Thoracic aorta (tissue), 2 donors: ENCODE data around the gene R3HDM2. TPM values are rescaled to one million over a fixed set of nuclear protein-coding genes. Genes with fewer than 3 reads are reported as not detected.

ENCODE experiments used
- ATAC-seq: fragments of 150-250 bp; one replicate; pipeline ENCODE4 v1.8.0; 2017; ENCODE audit warnings: low read depth; ENCODE audit not compliant: insufficient number of reproducible peaks, low FRiP score
- DNase-seq: peaks from one replicate; pipeline ENCODE4 v3.0.0-alpha.2; 2020; ENCODE audit warnings: low spot score
- H3K27ac ChIP-seq, 2 donors: fragments of 200-600 bp; sonication (generic); 1 replicate in 1 of 2; 2 replicates in 1 of 2; pipeline ENCODE4 v1.5.1; 2016; ENCODE audit warnings: mild to moderate bottlenecking in 2 of 2, moderate library complexity in 2 of 2
- H3K27me3 ChIP-seq: fragments of 200-600 bp; sonication (generic); replicated peaks from 2 replicates; pipeline ENCODE4 v1.6.0; 2016; ENCODE audit warnings: mild to moderate bottlenecking; ENCODE audit not compliant: insufficient read depth
- H3K36me3 ChIP-seq: fragments of 200-600 bp; sonication (generic); one replicate; pipeline ENCODE4 v1.5.1; 2016
- H3K4me1 ChIP-seq, 2 donors: fragments of 200-600 bp; sonication (generic); 1 replicate in 1 of 2; 2 replicates in 1 of 2; pipeline versions ENCODE4 v1.5.1 to v1.6.0; 2016; ENCODE audit warnings: low read depth in 2 of 2, mild to moderate bottlenecking in 1 of 2; ENCODE audit not compliant: control insufficient read depth in 1 of 2
- H3K4me3 ChIP-seq: fragments of 200-600 bp; sonication (generic); 2 replicates; pipeline ENCODE4 v1.5.1; 2016; ENCODE audit warnings: mild to moderate bottlenecking
- H3K9me3 ChIP-seq: fragments of 200-600 bp; sonication (generic); 2 replicates; pipeline ENCODE4 v1.5.1; 2016
- total RNA-seq, 2 donors: library from RNA; depleted of rRNA; stranded (reverse); fragments of >200 nt; gene quantifications; one replicate each; pipeline versions ENCODE4 v1.1.0 to v1.2.3, GENCODE V29; 2016
- TF ChIP-seq, protein P1 (sequence below): fragments of 200-600 bp; sonication (generic); IDR thresholded peaks from one replicate; pipeline ENCODE4 v1.5.1; 2019; ENCODE audit warnings: antibody characterized with exemption

R3HDM2 gene
- total RNA-seq, 2 donors from 2014 or later: 26.5 to 62.4 TPM

DNA sequence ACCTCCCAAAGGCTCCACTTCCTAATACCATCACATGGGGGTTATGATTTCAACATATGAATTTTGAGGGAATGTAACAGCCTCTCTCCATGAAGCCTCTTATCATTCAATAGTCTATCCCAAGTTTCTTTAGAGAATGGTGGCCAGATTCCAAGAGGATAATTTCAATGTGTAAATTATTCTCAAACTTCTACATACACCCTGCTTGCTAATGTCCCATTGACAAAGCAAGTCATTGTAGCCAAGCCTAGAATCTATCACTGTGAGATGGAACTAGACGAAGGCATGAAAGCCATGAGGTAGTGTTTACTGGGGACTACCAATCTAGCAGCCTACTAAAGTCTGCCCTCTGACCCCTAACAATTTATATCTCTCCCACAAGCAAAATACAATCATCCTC is 7.6 kb upstream of the R3HDM2 start:
- DNase-seq (no peak), ATAC-seq (no peak)
- Histone ChIP-seq H3K36me3 (no peaks in the 10 kb centered on the region), H3K4me3 (no peak overlapping the region), H3K4me1 (peaks cover 0 to 10% of the 10 kb centered on the region in 2 donors), H3K9me3 (no peaks in the 10 kb centered on the region), H3K27ac (no peak overlapping the region), H3K27me3 (no peaks in the 10 kb centered on the region)
- TF ChIP-seq, protein P1, sequence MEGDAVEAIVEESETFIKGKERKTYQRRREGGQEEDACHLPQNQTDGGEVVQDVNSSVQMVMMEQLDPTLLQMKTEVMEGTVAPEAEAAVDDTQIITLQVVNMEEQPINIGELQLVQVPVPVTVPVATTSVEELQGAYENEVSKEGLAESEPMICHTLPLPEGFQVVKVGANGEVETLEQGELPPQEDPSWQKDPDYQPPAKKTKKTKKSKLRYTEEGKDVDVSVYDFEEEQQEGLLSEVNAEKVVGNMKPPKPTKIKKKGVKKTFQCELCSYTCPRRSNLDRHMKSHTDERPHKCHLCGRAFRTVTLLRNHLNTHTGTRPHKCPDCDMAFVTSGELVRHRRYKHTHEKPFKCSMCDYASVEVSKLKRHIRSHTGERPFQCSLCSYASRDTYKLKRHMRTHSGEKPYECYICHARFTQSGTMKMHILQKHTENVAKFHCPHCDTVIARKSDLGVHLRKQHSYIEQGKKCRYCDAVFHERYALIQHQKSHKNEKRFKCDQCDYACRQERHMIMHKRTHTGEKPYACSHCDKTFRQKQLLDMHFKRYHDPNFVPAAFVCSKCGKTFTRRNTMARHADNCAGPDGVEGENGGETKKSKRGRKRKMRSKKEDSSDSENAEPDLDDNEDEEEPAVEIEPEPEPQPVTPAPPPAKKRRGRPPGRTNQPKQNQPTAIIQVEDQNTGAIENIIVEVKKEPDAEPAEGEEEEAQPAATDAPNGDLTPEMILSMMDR: no peak

DNA sequence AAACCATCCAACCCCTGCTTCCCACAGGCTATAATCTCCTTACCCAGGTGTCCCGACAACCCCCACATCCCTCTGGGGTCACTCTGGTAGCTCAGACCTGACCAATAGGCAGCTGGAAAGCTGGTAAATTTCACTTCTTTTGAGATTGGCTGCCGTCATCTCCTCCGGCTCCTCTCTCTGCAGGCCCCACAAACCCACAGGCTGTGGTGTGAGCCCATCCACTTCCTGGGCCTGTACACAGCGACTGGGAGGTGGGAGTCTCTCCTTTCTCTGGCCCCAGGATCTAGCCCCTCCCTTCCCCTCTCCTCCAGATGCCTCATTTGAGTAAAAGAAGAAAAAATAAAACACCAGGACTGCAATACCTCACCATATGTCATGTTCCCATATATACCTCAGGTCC is 4.5 kb upstream of the R3HDM2 start:
- TF ChIP-seq, protein P1: no peak

DNA sequence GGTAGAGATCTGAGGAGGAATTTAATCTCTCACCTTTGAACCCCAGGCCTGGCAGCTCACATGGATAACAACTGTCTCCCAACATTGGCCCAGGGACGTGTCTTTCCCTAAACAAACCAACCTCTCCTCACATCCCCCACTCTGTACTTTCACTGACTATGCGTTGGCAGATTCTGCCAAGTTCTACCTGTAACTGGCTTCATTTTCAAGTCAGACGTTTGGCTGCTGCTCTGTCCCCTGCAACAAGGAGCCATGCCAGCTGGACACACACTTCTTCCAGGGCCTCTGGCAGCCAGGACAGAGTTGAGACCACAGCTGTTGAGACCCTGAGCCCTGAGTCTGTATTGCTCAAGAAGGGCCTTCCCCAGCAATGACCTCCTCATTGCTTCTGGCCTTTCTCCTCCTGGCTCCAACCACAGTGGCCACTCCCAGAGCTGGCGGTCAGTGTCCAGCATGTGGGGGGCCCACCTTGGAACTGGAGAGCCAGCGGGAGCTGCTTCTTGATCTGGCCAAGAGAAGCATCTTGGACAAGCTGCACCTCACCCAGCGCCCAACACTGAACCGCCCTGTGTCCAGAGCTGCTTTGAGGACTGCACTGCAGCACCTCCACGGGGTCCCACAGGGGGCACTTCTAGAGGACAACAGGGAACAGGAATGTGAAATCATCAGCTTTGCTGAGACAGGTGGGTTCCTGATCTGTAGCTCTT is 3.8 kb upstream of the R3HDM2 start, which contains the start of gene INHBC:
TSS of gene INHBC (plus strand) at position 268 of the 707 bp plus-strand sequence. CDS start at position 371, 103 bp downstream.
- TF ChIP-seq, protein P1: no peak
- Histone ChIP-seq H3K27me3 (no peaks in the 10 kb centered on the region), H3K36me3 (no peaks in the 10 kb centered on the region), H3K9me3 (no peaks in the 10 kb centered on the region), H3K4me1 (peaks cover 0 to 13% of the 10 kb centered on the region in 2 donors), H3K27ac (no peak within 1 kb of the TSS), H3K4me3 (no peak within 1 kb of the TSS)
- ATAC-seq (no peak), DNase-seq (no peak)

More for the DNA sequence above, 4.5 kb upstream of the R3HDM2 start:
- no peak for DNase-seq
- Histone ChIP-seq H3K36me3 (no peaks in the 10 kb centered on the region), H3K4me3 (no peak overlapping the region), H3K27me3 (no peaks in the 10 kb centered on the region), H3K9me3 (no peaks in the 10 kb centered on the region), H3K4me1 (peaks cover 0 to 10% of the 10 kb centered on the region in 2 donors), H3K27ac (no peak overlapping the region)
- no peak for ATAC-seq

DNA sequence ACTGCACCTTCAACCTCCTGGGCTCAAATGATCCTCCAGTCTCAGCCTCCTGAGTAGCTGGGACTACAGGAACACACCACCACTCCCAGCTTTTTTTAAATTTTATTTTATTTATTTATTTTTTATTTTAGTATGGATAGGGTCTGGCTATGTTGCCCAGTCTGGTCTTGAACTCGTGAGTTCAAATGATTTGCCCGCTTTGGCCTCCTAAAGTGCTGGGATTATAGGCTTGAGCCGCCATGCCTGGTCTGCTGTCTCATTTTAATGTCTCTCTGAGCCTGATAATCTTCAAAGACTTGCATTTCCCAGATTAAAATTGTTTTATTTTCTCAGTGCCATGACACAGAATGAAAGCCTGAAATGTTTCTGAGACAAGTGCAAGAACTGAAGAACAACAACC is 2.5 kb upstream of the R3HDM2 start:
- DNase-seq (no peak), ATAC-seq (no peak)
- Histone ChIP-seq H3K36me3 (no peaks in the 10 kb centered on the region), H3K4me3 (no peak overlapping the region), H3K9me3 (no peaks in the 10 kb centered on the region), H3K27me3 (no peaks in the 10 kb centered on the region), H3K27ac (no peak overlapping the region), H3K4me1 (peaks cover 3 to 14% of the 10 kb centered on the region in 2 donors)
- TF ChIP-seq, protein P1: no peak

GRCh38 chr12:57431654-57432188 is 878 bp upstream of the R3HDM2 start:
- H3K36me3 ChIP-seq: no peaks in the 10 kb centered on the region
- no peak for ATAC-seq
- no peaks in the 10 kb centered on the region for H3K27me3 ChIP-seq
- no peaks in the 10 kb centered on the region for H3K9me3 ChIP-seq
- no peak for DNase-seq
- TF ChIP-seq, protein P1: no peak
- peaks cover 3 to 14% of the 10 kb centered on the region in 2 donors for H3K4me1 ChIP-seq
- peak overlapping the region; percentile 78 for H3K4me3 ChIP-seq
- peak overlapping the region; percentile 91 for H3K27ac ChIP-seq
